NOMO-1 treated with dmso at 0.1 percent for 144 hours (cell line): ENCODE results near the gene HYAL1.
"Not testable (repeated sequence)": the region's sequence is repeated elsewhere in the genome, so short reads cannot be mapped to it uniquely, and the experiment has no call there.

ENCODE experiments used
- DNase-seq: peaks from one replicate; lab custom pipeline; 2025; ENCODE audit not compliant: unreplicated experiment; lab: John Stamatoyannopoulos, UW

The HYAL1 gene

DNA sequence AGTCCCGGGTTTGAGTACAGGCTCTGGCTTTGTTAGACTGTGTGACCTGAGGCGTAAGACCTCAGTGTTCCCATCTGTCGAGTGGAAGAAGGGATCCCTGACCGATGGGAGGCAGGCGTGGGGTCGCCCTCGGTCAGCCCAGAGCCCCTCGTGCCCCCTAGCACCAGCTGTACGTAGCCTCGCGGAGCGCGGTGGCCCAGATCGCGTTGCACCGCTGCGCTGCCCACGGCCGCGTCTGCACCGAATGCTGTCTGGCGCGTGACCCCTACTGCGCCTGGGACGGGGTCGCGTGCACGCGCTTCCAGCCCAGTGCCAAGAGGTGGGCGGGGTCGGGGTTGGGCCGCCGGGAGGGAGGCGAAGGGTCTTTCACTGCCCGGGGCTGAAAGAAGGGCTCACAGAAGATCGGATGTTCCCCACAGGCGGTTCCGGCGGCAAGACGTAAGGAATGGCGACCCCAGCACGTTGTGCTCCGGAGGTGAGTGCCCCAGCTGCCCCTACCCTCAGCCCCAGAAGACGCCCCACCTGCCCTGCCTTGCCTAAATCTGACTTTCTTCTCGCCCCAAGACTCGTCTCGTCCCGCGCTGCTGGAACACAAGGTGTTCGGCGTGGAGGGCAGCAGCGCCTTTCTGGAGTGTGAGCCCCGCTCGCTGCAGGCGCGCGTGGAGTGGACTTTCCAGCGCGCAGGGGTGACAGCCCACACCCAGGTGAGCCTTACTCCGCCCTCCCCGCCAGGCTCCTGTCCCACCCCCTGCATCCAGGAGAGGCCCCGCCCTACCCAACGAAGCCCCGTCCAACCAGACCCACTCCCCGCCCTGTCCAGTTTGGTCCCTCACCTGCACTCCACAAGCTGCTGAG is 28.0 kb downstream of the HYAL1 start:
- DNase-seq: no peak

DNA sequence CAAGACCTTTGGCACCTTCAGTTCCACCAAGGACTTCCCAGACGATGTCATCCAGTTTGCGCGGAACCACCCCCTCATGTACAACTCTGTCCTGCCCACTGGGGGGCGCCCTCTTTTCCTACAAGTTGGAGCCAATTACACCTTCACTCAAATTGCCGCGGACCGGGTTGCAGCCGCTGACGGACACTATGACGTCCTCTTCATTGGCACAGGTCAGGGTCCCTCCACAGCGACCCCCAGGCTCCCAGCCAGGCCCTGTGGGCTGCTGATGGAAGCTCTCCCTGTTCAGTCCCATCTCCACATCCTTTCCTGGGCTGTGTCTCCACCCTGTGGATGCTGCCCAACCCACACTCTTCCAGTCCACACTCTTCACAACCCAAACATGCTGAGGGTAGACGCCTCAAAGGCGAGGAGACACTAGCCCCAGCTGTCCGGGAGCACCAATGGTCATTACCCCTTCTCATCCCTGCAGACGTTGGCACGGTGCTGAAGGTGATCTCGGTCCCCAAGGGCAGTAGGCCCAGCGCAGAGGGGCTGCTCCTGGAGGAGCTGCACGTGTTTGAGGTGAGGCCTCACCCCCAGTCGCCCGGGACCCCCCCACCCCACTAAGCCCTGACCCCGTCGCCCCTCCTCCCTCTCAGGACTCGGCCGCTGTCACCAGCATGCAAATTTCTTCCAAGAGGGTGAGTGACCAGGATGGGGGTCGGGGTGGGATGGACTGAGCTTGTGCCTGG is 28.8 kb downstream of the HYAL1 start:
- no peak for DNase-seq

DNA sequence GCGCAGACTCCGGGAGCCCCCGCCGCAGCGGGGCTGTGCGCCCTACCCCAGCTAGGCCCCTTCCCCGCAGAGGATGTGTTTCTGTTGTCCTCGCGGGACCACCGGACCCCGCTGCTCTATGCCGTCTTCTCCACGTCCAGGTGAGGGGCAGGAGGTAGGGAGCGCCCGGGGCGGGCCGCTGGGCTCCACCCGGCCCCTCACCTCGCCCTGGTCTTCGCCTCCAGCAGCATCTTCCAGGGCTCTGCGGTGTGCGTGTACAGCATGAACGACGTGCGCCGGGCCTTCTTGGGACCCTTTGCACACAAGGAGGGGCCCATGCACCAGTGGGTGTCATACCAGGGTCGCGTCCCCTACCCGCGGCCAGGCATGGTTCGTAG is 29.7 kb downstream of the HYAL1 start:
- DNase-seq: no peak

DNA sequence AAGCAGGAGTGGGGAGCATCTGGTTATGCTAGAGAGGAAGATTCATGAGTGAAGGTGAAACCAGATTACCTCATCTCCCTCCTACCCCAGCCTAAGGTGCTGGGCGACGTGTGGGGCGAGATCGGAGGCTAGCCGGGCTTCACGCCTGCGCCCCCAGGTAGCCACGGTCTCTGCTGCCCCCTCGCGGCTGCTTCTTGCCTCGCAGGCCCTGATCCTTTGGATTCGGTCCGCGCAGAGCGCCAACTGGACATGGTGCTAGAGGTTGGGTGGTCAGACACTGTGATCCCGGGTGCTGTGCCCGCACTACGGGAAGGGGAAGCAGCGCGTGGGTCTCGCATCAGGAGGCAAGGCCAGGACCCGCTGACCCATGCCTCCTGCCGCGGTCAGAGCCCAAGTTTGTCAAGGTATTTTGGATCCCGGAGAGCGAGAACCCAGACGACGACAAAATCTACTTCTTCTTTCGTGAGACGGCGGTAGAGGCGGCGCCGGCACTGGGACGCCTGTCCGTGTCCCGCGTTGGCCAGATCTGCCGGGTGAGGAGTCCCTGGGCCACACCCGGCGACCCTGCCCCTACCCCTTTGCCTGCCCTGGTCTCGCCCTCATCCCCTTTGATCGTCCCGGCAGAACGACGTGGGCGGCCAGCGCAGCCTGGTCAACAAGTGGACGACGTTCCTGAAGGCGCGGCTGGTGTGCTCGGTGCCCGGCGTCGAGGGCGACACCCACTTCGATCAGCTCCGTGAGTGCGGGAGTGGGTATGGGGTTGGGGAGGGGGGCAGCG is 30.3 kb downstream of the HYAL1 start:
- DNase-seq: peak; percentile 86

DNA sequence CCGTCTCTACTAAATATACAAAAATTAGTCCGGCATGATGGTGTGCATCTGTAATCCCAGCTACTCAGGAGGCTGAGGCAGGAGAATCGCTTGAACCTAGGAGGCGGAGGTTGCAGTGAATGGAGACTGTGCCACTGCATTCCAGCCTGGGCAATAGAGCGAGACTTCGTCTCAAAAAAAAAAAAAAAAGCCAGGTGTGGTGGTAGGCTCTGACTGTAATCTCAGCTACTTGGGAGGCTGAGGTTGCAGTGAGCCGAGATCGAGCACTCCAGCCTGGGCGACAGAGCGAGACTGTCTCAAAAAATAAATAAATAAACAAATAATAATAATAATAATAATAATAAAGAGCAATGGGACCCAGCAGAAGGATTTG is 30.9 kb downstream of the HYAL1 start:
- DNase-seq: not testable (repeated sequence)

DNA sequence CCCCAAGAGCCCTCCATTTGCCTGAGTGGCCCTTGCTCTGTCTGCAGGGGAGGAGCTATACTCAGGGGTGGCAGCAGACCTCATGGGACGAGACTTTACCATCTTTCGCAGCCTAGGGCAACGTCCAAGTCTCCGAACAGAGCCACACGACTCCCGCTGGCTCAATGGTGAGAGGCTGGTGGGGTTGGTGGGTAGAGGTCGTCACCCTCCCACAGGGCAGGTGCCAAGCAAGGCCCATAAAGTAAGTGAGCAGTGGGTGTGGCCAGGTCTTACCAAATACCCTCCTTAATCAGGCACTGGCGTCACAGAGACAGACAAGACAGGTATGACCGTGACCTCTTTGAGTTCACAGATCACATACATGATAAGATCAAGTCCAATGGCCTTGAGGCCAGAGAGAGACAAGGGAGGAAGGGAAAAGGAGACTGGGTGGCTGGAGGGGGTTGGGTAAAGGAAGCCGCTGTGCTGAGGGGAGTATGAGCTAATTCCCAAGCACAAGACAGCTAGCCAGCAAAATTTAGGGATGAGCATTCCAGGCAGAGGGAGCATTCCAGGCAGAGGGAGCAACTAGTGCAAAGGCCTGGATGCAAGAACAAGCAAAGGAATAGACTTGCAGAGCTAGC is 31.9 kb downstream of the HYAL1 start:
- no peak for DNase-seq

DNA sequence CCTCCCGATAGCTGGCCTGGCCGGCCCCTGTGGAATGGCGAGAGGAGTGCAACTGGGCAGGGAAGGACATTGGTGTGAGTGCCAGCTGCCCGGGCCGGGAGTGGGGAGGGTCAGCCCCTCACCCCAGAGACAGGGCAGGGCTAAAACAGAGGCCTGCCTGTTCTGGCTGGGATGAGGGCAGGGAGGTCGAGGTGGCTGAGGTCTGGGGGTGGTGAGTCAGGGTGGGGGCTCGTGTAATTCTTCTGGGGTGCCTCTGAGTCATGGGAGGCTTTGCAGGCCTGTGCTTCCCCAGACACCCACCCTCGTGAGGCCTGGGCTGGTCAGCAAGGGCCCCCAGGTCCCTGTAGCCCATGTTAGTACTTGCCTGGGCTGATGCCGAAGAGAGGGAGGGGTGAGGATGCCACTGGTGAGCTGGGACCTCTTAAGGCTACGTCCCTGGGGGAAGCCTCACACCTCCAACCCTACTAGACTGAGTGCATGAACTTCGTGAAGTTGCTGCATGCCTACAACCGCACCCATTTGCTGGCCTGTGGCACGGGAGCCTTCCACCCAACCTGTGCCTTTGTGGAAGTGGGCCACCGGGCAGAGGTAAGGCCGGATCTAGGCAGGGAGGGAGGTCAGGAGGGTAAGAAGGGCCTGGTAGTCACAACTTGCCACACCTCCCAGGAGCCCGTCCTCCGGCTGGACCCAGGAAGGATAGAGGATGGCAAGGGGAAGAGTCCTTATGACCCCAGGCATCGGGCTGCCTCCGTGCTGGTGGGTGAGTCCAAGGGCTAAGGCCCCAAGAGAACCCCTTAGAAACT is 32.8 kb downstream of the HYAL1 start:
- DNase-seq: no peak

DNA sequence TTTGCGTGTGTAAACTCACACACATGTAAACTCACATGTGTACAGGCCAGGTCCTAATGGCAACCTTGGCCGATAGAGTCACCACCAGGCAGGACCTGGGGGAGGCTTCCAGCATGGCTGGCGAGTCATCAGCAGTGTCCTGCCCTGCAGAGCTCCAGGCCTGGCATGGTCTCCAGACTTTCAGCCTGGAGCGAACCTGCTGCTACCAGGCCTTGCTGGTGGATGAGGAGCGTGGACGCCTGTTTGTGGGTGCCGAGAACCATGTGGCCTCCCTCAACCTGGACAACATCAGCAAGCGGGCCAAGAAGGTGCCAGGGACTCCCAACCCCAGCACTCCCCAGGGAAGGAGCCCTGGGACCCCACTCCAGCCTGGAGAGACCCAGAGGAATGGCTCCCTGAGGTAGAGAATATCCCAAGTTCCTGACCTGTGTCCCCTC is 33.4 kb downstream of the HYAL1 start:
- no peak for DNase-seq

DNA sequence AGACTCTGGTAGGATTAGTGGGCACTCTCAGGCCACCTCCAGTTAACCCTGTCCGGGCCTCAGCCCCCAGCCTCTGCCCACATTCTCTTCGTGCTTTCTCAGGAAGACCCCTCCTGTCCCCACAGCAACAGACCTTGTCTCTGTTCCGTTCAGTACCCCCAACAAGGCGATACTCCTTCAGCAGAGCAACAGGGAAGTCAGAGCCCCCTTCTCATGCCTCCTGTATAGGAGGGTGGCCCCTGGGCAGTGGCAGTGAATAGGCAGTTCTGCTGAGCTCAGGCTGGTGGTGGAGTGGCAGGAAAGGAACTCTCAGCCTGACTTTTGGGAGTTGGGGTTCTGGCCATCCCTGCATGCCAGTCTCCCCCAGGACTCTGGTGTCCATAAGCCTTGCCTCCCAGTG is 33.9 kb downstream of the HYAL1 start:
- DNase-seq: no peak

DNA sequence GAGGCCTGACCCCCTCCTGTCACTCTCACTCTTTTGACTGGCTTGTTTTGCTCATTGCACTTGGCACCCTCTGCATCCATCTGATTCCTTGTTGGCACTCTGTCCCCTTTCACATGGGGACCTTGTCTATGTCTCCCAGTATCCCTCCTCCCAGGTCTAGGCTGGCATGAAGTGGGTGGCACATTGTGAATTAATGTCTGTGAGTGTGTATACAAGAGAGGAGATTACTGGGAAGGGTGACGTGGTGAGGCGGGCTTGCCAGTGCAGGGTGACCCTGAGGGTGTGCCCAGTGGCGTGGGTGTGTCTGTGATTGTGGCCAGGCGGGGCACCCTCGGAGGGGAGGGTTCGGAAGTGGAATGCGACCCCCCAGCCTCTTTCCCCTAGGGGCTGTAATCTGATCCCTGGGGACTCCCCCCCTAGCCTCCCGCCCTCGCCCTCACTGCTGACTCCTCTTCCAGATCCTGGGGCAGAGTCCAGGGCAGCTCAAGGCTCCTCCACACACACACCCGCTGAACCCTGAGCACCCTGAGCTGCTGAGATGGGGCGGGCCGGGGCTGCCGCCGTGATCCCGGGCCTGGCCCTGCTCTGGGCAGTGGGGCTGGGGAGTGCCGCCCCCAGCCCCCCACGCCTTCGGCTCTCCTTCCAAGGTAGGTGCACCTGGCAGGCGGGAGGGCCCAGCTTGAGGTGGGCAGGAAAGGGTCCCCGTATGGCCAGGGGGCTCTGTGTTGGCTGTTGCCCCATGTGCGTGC is 34.5 kb downstream of the HYAL1 start, which contains the start of gene SEMA3B:
SEMA3B (plus strand) TSS at position 445 of the 749 bp plus-strand sequence; CDS start at position 539, 94 bp downstream.
- DNase-seq: no peak

DNA sequence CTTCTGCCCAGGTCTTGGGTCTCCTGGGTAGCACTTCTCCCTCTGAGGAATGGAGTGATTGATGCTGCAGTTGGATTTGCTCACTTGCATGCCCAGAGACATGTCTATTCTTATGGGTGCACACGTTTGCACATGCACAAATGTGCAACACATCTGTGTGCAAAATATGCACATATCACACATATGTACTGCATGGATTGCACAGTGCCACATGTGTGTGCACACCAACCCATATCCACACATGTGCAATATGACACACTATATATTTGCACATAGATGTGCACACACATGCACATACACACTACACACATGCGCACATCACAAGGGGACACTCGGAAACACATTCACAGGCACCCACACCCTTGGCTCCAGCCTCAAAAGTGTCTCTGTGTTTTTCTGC is 35.1 kb downstream of the HYAL1 start:
- no peak for DNase-seq

DNA sequence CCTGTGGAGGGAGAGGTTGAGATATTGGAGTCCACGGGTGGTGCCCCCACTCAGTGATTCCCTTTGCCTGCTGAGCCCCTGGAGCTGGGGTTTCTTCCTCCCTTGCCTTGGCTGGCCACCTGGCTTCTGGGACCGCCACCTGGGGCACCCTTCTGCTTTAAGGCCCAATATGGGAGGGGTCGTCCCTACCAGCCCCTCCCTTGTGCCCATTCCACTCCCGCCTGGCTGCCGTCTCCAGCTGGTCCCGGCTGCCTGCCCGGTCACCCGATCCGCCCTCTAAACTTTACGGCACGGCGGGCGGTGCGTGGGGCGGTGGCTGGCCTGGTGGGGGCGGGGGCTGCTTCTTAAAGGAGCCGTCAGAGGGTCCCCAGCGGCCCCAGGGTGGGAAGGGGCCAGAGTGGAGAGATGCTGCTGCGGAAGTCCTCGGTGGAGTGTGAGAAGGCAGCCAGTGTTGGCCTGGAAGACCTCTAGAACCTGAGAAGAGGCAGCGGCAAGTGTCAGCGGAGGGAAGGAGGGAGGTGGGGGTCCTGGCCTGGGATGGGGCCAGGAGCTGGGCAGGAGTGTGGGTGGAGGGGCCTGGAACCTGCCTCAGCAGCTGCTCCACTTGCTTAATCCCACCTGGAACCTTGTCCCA is 36.0 kb downstream of the HYAL1 start:
- no peak for DNase-seq

DNA sequence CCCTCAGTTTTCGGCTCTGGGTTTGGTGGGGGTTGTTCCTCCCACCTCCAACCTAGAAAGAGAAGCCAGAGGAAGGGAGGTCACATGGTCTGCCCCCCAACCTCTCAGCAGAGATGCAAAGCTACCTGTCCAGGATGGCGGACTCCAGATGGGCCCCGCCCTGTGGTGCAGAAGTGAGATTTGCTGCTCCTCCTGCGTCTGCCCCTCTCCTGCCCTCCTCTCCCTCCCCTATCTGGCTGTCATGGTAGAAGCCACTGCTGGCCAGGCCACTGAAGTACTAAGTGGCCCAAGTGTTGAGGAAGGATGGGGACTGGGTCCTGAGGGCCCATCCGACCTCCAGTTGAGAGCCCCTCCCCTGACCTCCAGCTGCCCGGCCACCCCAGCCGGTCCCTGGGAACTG is 36.5 kb downstream of the HYAL1 start:
- DNase-seq: no peak

DNA sequence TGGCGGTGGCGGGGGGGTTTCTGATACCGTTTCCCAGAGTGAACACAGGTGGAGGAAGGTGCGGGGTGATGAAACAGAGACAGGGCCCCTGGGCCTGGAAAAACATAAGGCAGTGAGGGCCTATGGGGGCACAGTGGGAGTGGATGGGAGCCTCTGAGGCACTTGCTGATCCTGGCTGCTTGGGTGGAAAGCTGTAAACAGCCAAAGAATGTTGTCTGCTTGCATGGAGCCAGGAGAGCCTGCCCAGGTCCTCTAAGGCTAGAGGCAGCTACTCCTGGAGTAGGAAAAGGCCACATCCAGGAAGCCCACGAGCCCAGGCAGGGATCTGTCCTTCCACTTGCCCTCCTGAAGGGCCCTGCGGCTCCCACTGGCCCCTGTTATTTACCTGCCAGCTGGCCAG is 37.4 kb downstream of the HYAL1 start:
- DNase-seq: no peak

DNA sequence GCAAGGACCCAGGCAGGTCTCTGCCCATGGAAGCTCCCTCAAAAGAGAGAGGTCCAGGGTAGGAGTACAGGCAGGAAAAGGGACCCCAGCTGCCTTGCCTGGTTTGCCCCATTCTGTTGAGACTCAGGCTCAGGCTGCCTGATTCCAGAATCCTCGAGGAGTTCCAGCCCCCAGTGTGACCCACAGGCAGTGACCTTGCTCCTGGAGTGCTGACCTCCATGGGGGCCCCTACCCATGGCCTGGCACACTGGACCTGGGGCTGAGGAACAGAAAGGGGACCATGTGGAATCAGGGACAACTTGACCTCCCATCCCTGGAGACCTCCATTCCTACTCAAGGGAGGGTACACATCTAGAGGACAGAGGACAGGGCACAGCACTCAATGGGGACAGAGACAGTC is 37.8 kb downstream of the HYAL1 start:
- DNase-seq: no peak

DNA sequence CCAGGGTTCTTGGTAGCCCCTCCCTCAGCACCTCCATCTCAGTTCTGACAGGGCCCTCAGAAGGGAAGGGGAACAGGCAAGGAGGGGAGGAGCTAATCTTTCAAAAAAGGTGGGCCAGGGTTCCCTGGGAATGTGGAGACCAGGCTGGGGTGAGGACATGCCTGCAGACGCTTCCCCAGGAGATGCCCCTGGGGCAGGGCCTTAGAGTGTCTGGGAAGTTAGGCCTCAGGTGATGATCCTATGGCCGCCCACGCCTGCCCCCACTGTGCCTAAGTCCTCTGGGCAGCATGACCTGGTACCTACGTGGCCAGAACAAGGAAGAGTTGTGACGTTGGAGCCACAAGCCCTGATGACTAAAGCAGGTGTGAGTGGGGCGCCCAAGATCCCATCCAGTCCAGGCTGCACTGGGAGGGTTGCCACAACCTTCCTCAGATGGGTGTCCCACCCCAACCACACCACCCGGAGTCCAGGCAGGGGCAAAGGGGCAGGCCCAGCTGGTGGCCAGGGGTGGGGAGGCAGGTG is 38.3 kb downstream of the HYAL1 start:
- DNase-seq: no peak

DNA sequence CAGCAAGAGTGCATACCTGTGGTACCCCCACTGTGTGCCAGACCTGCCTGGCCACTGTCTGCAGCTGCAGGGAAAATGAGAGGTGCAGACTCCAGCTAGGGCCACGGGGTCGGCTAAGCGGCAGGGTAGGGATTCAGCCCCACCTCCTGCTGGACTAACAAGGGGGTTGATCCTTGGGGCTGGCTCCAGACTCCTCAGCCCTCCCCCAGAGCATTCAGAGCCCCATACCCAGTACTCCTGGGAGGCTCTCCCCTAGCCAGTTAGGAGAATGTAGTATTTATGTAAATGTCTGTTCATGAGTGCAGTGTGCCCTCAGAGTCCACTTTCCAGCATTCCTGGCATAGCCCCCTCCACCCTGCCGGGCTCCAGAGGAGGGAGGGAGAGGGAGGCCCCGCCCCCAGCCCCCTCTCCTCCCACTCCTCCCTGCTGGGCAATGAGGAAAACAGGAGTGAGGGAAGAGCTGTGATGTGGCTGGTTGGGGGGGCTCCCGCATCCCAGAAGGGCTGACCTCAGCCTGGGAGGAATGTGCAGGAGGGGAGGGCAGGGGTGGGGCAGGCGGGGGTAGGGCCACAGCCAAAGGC is 38.9 kb downstream of the HYAL1 start:
- DNase-seq: no peak
